MM.1S (cell line): ENCODE data around the gene KLHL24.

Experiments used
- EZH2 ChIP-seq: fragments of 300-600 bp; sonication (generic); optimal IDR thresholded peaks from 2 replicates; pipeline ENCODE3; 2017; ENCODE audit warnings: low read depth, mild to moderate bottlenecking, antibody characterized with exemption, low read length, mixed read lengths
- EZH2phosphoT487 ChIP-seq: fragments of 300-600 bp; sonication (generic); IDR thresholded peaks from 2 replicates; pipeline ENCODE4 v1.6.1; 2018; ENCODE audit warnings: antibody characterized with exemption, low read length
- TF ChIP-seq, protein P1 (sequence below): fragments of 300-600 bp; sonication (generic); IDR thresholded peaks from 2 replicates; pipeline ENCODE4 v1.5.1; 2016; ENCODE audit warnings: antibody characterized with exemption, low read length, mixed read lengths

- TF ChIP-seq, protein P1, sequence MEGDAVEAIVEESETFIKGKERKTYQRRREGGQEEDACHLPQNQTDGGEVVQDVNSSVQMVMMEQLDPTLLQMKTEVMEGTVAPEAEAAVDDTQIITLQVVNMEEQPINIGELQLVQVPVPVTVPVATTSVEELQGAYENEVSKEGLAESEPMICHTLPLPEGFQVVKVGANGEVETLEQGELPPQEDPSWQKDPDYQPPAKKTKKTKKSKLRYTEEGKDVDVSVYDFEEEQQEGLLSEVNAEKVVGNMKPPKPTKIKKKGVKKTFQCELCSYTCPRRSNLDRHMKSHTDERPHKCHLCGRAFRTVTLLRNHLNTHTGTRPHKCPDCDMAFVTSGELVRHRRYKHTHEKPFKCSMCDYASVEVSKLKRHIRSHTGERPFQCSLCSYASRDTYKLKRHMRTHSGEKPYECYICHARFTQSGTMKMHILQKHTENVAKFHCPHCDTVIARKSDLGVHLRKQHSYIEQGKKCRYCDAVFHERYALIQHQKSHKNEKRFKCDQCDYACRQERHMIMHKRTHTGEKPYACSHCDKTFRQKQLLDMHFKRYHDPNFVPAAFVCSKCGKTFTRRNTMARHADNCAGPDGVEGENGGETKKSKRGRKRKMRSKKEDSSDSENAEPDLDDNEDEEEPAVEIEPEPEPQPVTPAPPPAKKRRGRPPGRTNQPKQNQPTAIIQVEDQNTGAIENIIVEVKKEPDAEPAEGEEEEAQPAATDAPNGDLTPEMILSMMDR = no peak
- no peak for TF ChIP-seq EZH2
- TF ChIP-seq EZH2phosphoT487 = no peak
These were observed 1.7 kb downstream of the KLHL24 start for GRCh38 chr3:183637106-183637486.
